GM12878 (cell line): ENCODE results near the gene HYOU1. TPM values are rescaled to one million over a fixed set of nuclear protein-coding genes. Genes with fewer than 3 reads are reported as not detected.
A peak's percentile ranks its signal among the peaks of the same experiment; 100 is the strongest.

ENCODE experiments used
- BCLAF1 ChIP-seq: fragments of 450-650 bp; IDR thresholded peaks from 2 replicates; pipeline ENCODE4 v1.6.1; 2017; ENCODE audit warnings: antibody characterized with exemption, mild to moderate bottlenecking, moderate library complexity
- CHD1 ChIP-seq: IDR thresholded peaks from 2 replicates; pipeline ENCODE4 v1.6.1; 2012; ENCODE audit warnings: low read depth, low read length, improper control_type of control experiment
- CREM ChIP-seq: IDR thresholded peaks from 2 replicates; pipeline ENCODE4 v1.6.1; 2014; ENCODE audit warnings: antibody characterized with exemption, low read depth
- E2F4 ChIP-seq: IDR thresholded peaks from 2 replicates; pipeline ENCODE4 v1.6.1; 2012; ENCODE audit warnings: low read depth, low read length, improper control_type of control experiment
- EGR1 ChIP-seq, 2 experiments: IDR thresholded peaks; 1 replicate in 1 of 2; 2 replicates in 1 of 2; pipeline ENCODE4 v1.6.1; 2011 to 2012; ENCODE audit warnings: low read depth in 2 of 2, low read length in 2 of 2, borderline replicate concordance in 1 of 2, mild to moderate bottlenecking in 1 of 2, moderate library complexity in 1 of 2
- EP300 ChIP-seq, 2 experiments: fragments of 150-350 bp in 1 of 2; IDR thresholded peaks; 2 replicates each; pipeline ENCODE4 v1.6.1; 2011 to 2012; ENCODE audit warnings: low read depth in 2 of 2, low read length in 2 of 2, borderline replicate concordance in 1 of 2, improper control_type of control experiment in 1 of 2, inconsistent platforms in 1 of 2; ENCODE audit not compliant: control insufficient read depth in 1 of 2
- EZH2 ChIP-seq: IDR thresholded peaks from 2 replicates; pipeline ENCODE4 v1.6.1; 2012; ENCODE audit warnings: low read depth, mild to moderate bottlenecking, control low read depth, inconsistent platforms, low read length, borderline replicate concordance; ENCODE audit not compliant: control insufficient read depth
- FOXM1 ChIP-seq: IDR thresholded peaks from 2 replicates; pipeline ENCODE4 v1.6.1; 2012; ENCODE audit warnings: low read depth, mild to moderate bottlenecking, inconsistent platforms, low read length, moderate library complexity
- HDGF ChIP-seq: fragments of 450-650 bp; IDR thresholded peaks from 2 replicates; pipeline ENCODE4 v1.6.1; 2016; ENCODE audit warnings: antibody characterized with exemption
- IRF5 ChIP-seq: fragments of 450-650 bp; IDR thresholded peaks from 2 replicates; pipeline ENCODE4 v1.6.1; 2017; ENCODE audit warnings: borderline replicate concordance
- NBN ChIP-seq: fragments of 450-650 bp; IDR thresholded peaks from 2 replicates; pipeline ENCODE4 v1.6.1; 2016
- NFIC ChIP-seq: IDR thresholded peaks from 2 replicates; pipeline ENCODE4 v1.6.1; 2012; ENCODE audit warnings: low read depth, mild to moderate bottlenecking, inconsistent platforms, low read length, moderate library complexity
- PBX3 ChIP-seq: IDR thresholded peaks from 2 replicates; pipeline ENCODE4 v1.6.1; 2011; ENCODE audit warnings: mild to moderate bottlenecking, low read depth, low read length, moderate library complexity; ENCODE audit not compliant: insufficient replicate concordance
- RAD51 ChIP-seq: fragments of 450-650 bp; IDR thresholded peaks from 2 replicates; pipeline ENCODE4 v1.6.1; 2016; ENCODE audit warnings: moderate library complexity, mild to moderate bottlenecking, inconsistent platforms
- SPI1 ChIP-seq: IDR thresholded peaks from 2 replicates; pipeline ENCODE4 v1.6.1; 2011; ENCODE audit warnings: low read depth, mild to moderate bottlenecking, low read length, moderate library complexity, borderline replicate concordance; ENCODE audit not compliant: insufficient read depth
- SRF ChIP-seq, 2 experiments: IDR thresholded peaks; 2 replicates each; pipeline ENCODE4 v1.6.1; 2011; ENCODE audit warnings: low read depth in 2 of 2, low read length in 2 of 2, mild to moderate bottlenecking in 1 of 2, moderate library complexity in 1 of 2
- STAT3 ChIP-seq: IDR thresholded peaks from 2 replicates; pipeline ENCODE4 v1.6.1; 2011; ENCODE audit warnings: low read depth, low read length, improper control_type of control experiment
- TAF1 ChIP-seq: IDR thresholded peaks from 2 replicates; pipeline ENCODE4 v1.6.1; 2011; ENCODE audit warnings: mild to moderate bottlenecking, low read depth, low read length, borderline replicate concordance
- USF2 ChIP-seq: IDR thresholded peaks from 2 replicates; pipeline ENCODE4 v1.6.1; 2011; ENCODE audit warnings: low read depth, low read length, improper control_type of control experiment, borderline replicate concordance
- YBX1 ChIP-seq: fragments of 450-650 bp; IDR thresholded peaks from 2 replicates; pipeline ENCODE4 v1.6.1; 2016; ENCODE audit warnings: antibody characterized with exemption
- ZNF274 ChIP-seq: IDR thresholded peaks from one replicate; pipeline ENCODE4 v1.8.0; 2011; ENCODE audit not compliant: insufficient read length, insufficient read depth
- polyA plus RNA-seq, 11 experiments: library from polyadenylated mRNA; depleted of rRNA in 4 of 11; unstranded in 6 of 11; stranded (reverse) in 5 of 11; fragments of >200 nt; fragmentation: Nextera tagmentation in 4 of 11; fragmentation: Illumina TruSeq in 1 of 11; extraction: Ambion mirVana in 4 of 11; extraction: Trizol in 1 of 11; gene quantifications; 1 replicate in 1 of 11; 2 replicates in 10 of 11; pipeline versions ENCODE4 v1.2.1 to v1.2.3, GENCODE V29; 2011 to 2016; ENCODE audit warnings: inconsistent platforms in 2 of 11, missing spikeins in 2 of 11, low read depth in 1 of 11
- total RNA-seq, 4 experiments: library from RNA; depleted of rRNA in 3 of 4; stranded (reverse); fragments of >200 nt in 3 of 4; fragmentation: Illumina TruSeq in 1 of 4; extraction: Trizol in 1 of 4; gene quantifications; 2 replicates each; pipeline versions ENCODE4 v1.2.1 to v1.2.3, GENCODE V29; 2013 to 2021

Gene HYOU1
- total and polyA plus RNA-seq, 10 of the 15 experiments (the other 5 are each of a cell fraction or from before 2014, with no cell fraction given) = 15.4 to 157 (median 109) TPM

- TF ChIP-seq BCLAF1 = no peak
- TF ChIP-seq ZNF274 = no peak
- no peak for TF ChIP-seq IRF5
- TF ChIP-seq HDGF = 0 out of 2 replicates have a peak, but pooled peaks have one; percentile 30
- TF ChIP-seq EZH2 = no peak
- peak; percentile 77; the same call in 1 of the 2 replicates for TF ChIP-seq SPI1
- no peak for TF ChIP-seq NFIC
- peak; percentile 87 for TF ChIP-seq CREM
- peak; percentile 69 for TF ChIP-seq NBN
- TF ChIP-seq TAF1 = peak; percentile 96
- 0 out of 2 replicates have a peak, but pooled peaks have one; percentile 56 for TF ChIP-seq CHD1
- TF ChIP-seq SRF (IDR thresholded peaks at IDR 0.05; ENCODE audit: low read depth in 2 of 2, low read length in 2 of 2) = peak in 1 of 2 experiments; percentile 70; a peak in 1 of 4 replicates
- TF ChIP-seq STAT3 = no peak
- TF ChIP-seq USF2 = no peak
- no peak for TF ChIP-seq YBX1
- TF ChIP-seq PBX3 = no peak
- peak; percentile 6; the same call in 1 of the 2 replicates for TF ChIP-seq E2F4
- TF ChIP-seq FOXM1 = no peak
- no peak; a peak in 1 of 4 replicates for TF ChIP-seq EP300 (IDR thresholded peaks at IDR 0.05; ENCODE audit: borderline replicate concordance in 1 of 2, control insufficient read depth in 1 of 2, low read depth in 2 of 2, low read length in 2 of 2)
- no peak for TF ChIP-seq RAD51
- peak in 1 of 2 experiments; percentile 73; a peak in 2 of 3 replicates for TF ChIP-seq EGR1 (IDR thresholded peaks at IDR 0.05; ENCODE audit: borderline replicate concordance in 1 of 2, low read depth in 2 of 2, low read length in 2 of 2)
Observed at GRCh38 chr11:119018074-119018938, 38.7 kb downstream of the HYOU1 start, which contains the start of the genes RPS25 and TRAPPC4 (continued).
